ENCODE results near the gene LINC01488. TPM values are rescaled to one million over a fixed set of nuclear protein-coding genes. Genes with fewer than 3 reads are reported as not detected.
A peak's percentile ranks its signal among the peaks of the same experiment; 100 is the strongest.

The LINC01488 gene
- total and polyA plus RNA-seq, 4 donors, result not detected

GRCh38 chr11:69444381-69445130 is 36.9 kb upstream of the LINC01488 start:
- 47% methylated on average over 23 of the region's 32 CpGs for WGBS (ENCODE audit: insufficient coverage)
- Histone ChIP-seq H3K27me3 (ENCODE audit: control insufficient read depth, insufficient read depth, low read length) (no peaks in the 10 kb centered on the region), H3K4me1 (ENCODE audit: control insufficient read depth, insufficient read depth, low read length) (peaks cover 48% of the 10 kb centered on the region), H3K27ac (ENCODE audit: low read depth, low read length) (peak overlapping the region; percentile 96), H3K4me3 (ENCODE audit: low read depth, low read length) (no peak overlapping the region), H3K36me3 (ENCODE audit: control insufficient read depth, insufficient read depth, low read length) (no peaks in the 10 kb centered on the region), H3K9me3 (ENCODE audit: control insufficient read depth, insufficient read depth, low read length) (no peaks in the 10 kb centered on the region)
- DNase-seq (ENCODE audit: low read depth in 4 of 6, low spot score in 6 of 6), result peak in 2 of 6 donors; percentile 28 to 64

DNA sequence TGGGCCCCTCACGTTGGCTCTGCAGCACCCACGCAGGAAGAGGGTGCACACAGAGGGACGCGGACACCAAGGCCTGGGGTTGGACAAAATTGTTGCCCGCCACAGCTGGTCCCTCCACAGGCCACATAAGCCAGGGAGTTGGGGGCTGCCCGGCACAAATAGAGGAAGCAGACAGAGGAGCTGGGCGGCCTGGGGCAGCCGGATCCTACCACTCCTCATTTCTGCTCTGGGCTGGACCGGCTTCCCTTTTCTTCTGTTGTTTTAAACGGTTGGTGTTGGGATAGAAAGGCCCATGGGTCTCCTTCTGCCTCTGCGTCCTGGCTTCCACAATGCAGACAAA is 36.4 kb upstream of the LINC01488 start:
- Histone ChIP-seq H3K27me3 (ENCODE audit: control insufficient read depth, insufficient read depth, low read length) (no peaks in the 10 kb centered on the region), H3K27ac (ENCODE audit: low read depth, low read length) (peak overlapping the region; percentile 96), H3K36me3 (ENCODE audit: control insufficient read depth, insufficient read depth, low read length) (no peaks in the 10 kb centered on the region), H3K4me1 (ENCODE audit: control insufficient read depth, insufficient read depth, low read length) (peaks cover 53% of the 10 kb centered on the region), H3K4me3 (ENCODE audit: low read depth, low read length) (no peak overlapping the region), H3K9me3 (ENCODE audit: control insufficient read depth, insufficient read depth, low read length) (no peaks in the 10 kb centered on the region)
- DNase-seq (ENCODE audit: low read depth in 4 of 6, low spot score in 6 of 6), result no peak
- 84% methylated on average over 8 of the region's 11 CpGs for WGBS (ENCODE audit: insufficient coverage)

- no peaks in the 10 kb centered on the region for H3K27me3 ChIP-seq (ENCODE audit: control insufficient read depth, insufficient read depth, low read length)
- peaks cover 62% of the 10 kb centered on the region for H3K4me1 ChIP-seq (ENCODE audit: control insufficient read depth, insufficient read depth, low read length)
- no peaks in the 10 kb centered on the region for H3K36me3 ChIP-seq (ENCODE audit: control insufficient read depth, insufficient read depth, low read length)
- 95% methylated on average over 9 of the region's 11 CpGs for WGBS (ENCODE audit: insufficient coverage)
- DNase-seq (ENCODE audit: low read depth in 4 of 6, low spot score in 6 of 6), result no peak
- no peak overlapping the region for H3K27ac ChIP-seq (ENCODE audit: low read depth, low read length)
- H3K9me3 ChIP-seq (ENCODE audit: control insufficient read depth, insufficient read depth, low read length), result no peaks in the 10 kb centered on the region
- no peak overlapping the region for H3K4me3 ChIP-seq (ENCODE audit: low read depth, low read length)
These were observed 35.4 kb upstream of the LINC01488 start for GRCh38 chr11:69446108-69446507.

DNA sequence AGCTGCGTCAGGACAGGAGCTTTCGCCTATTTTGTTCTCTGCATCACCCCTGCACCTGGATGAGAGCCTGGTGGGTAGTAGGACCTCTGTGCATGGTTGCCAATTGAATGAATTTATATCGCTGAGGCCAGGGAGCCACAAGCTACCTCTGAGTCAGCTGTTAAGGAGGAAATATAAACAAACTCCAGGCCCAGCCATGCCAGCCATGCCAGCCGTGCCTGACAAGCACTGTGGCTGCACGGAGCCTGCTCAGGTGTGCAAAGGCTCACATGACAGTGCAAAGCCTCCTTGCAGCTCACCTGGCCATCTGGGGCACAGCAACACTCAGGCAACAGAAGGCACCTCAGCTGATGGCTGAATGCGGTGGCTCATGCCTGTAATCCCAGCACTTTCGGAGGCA is 33.7 kb upstream of the LINC01488 start:
- H3K36me3 ChIP-seq (ENCODE audit: control insufficient read depth, insufficient read depth, low read length), result no peaks in the 10 kb centered on the region
- no peak overlapping the region for H3K27ac ChIP-seq (ENCODE audit: low read depth, low read length)
- WGBS (ENCODE audit: insufficient coverage), result 70% methylated on average over 5 of the region's 7 CpGs
- no peak overlapping the region for H3K4me3 ChIP-seq (ENCODE audit: low read depth, low read length)
- H3K9me3 ChIP-seq (ENCODE audit: control insufficient read depth, insufficient read depth, low read length), result no peaks in the 10 kb centered on the region
- peaks cover 53% of the 10 kb centered on the region for H3K4me1 ChIP-seq (ENCODE audit: control insufficient read depth, insufficient read depth, low read length)
- H3K27me3 ChIP-seq (ENCODE audit: control insufficient read depth, insufficient read depth, low read length), result no peaks in the 10 kb centered on the region
- no peak for DNase-seq (ENCODE audit: low read depth in 4 of 6, low spot score in 6 of 6)

- H3K4me1 ChIP-seq (ENCODE audit: control insufficient read depth, insufficient read depth, low read length), result peaks cover 44% of the 10 kb centered on the region
- peak overlapping the region; percentile 7 for H3K27ac ChIP-seq (ENCODE audit: low read depth, low read length)
- H3K4me3 ChIP-seq (ENCODE audit: low read depth, low read length), result no peak overlapping the region
- H3K36me3 ChIP-seq (ENCODE audit: control insufficient read depth, insufficient read depth, low read length), result no peaks in the 10 kb centered on the region
- H3K27me3 ChIP-seq (ENCODE audit: control insufficient read depth, insufficient read depth, low read length), result no peaks in the 10 kb centered on the region
- no peaks in the 10 kb centered on the region for H3K9me3 ChIP-seq (ENCODE audit: control insufficient read depth, insufficient read depth, low read length)
- WGBS (ENCODE audit: insufficient coverage), result 68% methylated on average over 12 of the region's 15 CpGs
- DNase-seq (ENCODE audit: low read depth in 4 of 6, low spot score in 6 of 6), result no peak
These were observed 32.8 kb upstream of the LINC01488 start for GRCh38 chr11:69448471-69449284.

DNA sequence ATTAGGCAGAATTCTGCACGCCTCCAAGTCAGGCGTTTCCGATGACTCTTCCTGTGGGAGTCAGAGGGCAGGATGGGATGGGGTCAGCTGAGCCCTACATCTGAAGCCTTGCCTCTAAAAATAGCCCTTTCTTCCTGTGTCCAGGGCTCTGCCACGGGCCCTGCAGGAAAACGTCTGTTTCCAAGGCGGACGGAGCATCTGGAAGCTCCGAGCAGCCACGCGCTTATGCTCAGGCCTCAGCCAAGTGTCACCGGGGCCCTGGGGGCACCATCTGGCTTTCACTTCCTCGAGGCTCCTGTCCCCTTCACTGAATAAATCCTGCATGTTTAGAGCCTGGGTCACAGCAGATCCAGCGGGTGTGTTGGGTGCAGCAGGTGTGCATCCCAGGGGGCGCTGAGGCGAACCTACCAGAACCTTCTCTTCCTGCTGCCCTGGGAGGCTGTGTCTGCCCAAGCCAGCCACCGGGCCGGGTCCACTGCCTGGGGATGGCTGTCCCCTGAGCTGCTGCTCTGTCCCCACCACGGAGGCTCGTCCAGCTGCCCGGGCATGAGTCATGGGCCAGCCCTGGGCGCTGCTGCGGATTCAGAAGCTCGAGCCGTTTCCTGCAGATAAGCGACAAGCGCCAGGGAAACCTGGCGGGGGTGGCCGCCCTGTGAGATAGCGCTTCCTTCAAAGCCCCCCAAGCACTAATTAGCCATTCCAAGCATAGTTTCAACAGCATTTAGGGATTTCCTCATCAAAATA is 32.0 kb upstream of the LINC01488 start:
- peak in 2 of 6 donors; percentile 36 to 47 for DNase-seq (ENCODE audit: low read depth in 4 of 6, low spot score in 6 of 6)
- Histone ChIP-seq H3K4me1 (ENCODE audit: control insufficient read depth, insufficient read depth, low read length) (peaks cover 36% of the 10 kb centered on the region), H3K27ac (ENCODE audit: low read depth, low read length) (peak overlapping the region; percentile 50), H3K9me3 (ENCODE audit: control insufficient read depth, insufficient read depth, low read length) (no peaks in the 10 kb centered on the region), H3K4me3 (ENCODE audit: low read depth, low read length) (no peak overlapping the region), H3K36me3 (ENCODE audit: control insufficient read depth, insufficient read depth, low read length) (no peaks in the 10 kb centered on the region), H3K27me3 (ENCODE audit: control insufficient read depth, insufficient read depth, low read length) (no peaks in the 10 kb centered on the region)
- 46% methylated on average over 28 of the region's 29 CpGs for WGBS (ENCODE audit: insufficient coverage)

DNA sequence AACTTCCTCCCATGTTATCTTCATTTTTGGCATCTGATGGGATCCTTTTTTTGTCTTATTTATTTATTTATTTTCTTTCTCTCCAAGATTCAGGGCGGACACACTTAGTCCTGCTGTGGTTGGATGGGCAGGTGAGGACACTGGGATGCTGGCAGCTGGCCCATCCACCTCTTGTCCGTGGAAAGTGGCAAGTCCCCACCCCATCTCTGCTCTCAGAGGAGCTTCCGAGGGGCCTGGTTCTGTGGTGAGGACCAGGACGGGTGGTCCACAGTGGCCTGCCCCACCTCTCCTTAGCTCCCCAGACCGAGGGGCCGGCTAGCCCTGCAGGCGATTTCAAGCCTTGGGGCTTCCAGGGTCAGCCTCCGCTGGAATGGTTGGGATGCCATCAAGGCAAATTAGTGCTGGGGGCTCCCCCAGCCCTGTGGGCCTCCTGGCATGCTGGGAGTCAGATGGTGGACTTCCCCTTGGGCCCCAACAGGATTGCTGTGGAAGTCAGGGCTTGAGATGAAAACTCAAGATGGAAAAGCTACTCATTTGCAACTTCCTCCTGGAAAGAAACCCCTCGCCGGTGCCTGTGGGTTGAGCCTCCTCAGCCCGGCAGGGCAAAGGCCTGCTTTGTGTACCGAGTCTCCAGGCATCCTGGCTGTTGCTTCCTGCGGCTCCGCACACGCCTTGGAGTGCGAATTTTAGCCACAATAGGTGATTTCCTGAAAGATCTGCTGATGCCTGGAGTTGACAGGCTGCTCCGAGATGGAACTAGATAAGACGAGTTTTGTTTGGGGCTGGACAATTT is 31.2 kb upstream of the LINC01488 start:
- no peaks in the 10 kb centered on the region for H3K9me3 ChIP-seq (ENCODE audit: control insufficient read depth, insufficient read depth, low read length)
- H3K27ac ChIP-seq (ENCODE audit: low read depth, low read length), result no peak overlapping the region
- WGBS (ENCODE audit: insufficient coverage), result 84% methylated on average over 14 of the region's 18 CpGs
- no peaks in the 10 kb centered on the region for H3K36me3 ChIP-seq (ENCODE audit: control insufficient read depth, insufficient read depth, low read length)
- no peaks in the 10 kb centered on the region for H3K27me3 ChIP-seq (ENCODE audit: control insufficient read depth, insufficient read depth, low read length)
- no peak overlapping the region for H3K4me3 ChIP-seq (ENCODE audit: low read depth, low read length)
- peaks cover 28% of the 10 kb centered on the region for H3K4me1 ChIP-seq (ENCODE audit: control insufficient read depth, insufficient read depth, low read length)
- DNase-seq (ENCODE audit: low read depth in 4 of 6, low spot score in 6 of 6), result no peak

DNA sequence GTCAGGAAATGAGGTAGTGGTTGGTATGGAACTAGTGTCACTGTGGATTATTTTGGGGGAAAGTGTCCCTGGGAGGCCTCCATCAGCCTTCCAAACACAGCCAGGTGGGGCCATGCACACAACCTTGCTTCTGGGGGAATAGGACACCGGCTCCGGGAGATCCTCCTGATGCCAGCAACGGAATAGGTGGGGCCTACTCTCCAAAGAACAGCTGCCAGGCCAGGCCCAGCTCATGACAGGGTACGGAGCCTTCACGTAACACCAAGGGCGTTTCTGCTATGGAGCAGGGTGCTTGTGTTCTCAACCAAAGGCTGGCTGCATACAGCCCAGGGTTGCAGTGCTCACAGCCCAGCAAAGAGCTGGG is 30.6 kb upstream of the LINC01488 start:
- Histone ChIP-seq H3K36me3 (ENCODE audit: control insufficient read depth, insufficient read depth, low read length) (no peaks in the 10 kb centered on the region), H3K27me3 (ENCODE audit: control insufficient read depth, insufficient read depth, low read length) (no peaks in the 10 kb centered on the region), H3K4me1 (ENCODE audit: control insufficient read depth, insufficient read depth, low read length) (peaks cover 28% of the 10 kb centered on the region), H3K9me3 (ENCODE audit: control insufficient read depth, insufficient read depth, low read length) (no peaks in the 10 kb centered on the region), H3K4me3 (ENCODE audit: low read depth, low read length) (no peak overlapping the region), H3K27ac (ENCODE audit: low read depth, low read length) (no peak overlapping the region)
- 96% methylated on average over 6 of the region's 6 CpGs for WGBS (ENCODE audit: insufficient coverage)
- DNase-seq (ENCODE audit: low read depth in 4 of 6, low spot score in 6 of 6), result no peak

GRCh38 chr11:69451289-69451688 is 30.2 kb upstream of the LINC01488 start:
- H3K4me1 ChIP-seq (ENCODE audit: control insufficient read depth, insufficient read depth, low read length), result peaks cover 28% of the 10 kb centered on the region
- H3K4me3 ChIP-seq (ENCODE audit: low read depth, low read length), result no peak overlapping the region
- H3K36me3 ChIP-seq (ENCODE audit: control insufficient read depth, insufficient read depth, low read length), result no peaks in the 10 kb centered on the region
- H3K9me3 ChIP-seq (ENCODE audit: control insufficient read depth, insufficient read depth, low read length), result no peaks in the 10 kb centered on the region
- H3K27me3 ChIP-seq (ENCODE audit: control insufficient read depth, insufficient read depth, low read length), result no peaks in the 10 kb centered on the region
- no peak for DNase-seq (ENCODE audit: low read depth in 4 of 6, low spot score in 6 of 6)
- no peak overlapping the region for H3K27ac ChIP-seq (ENCODE audit: low read depth, low read length)
